Nephron progenitor cell (in vitro differentiated cells): ENCODE results near the gene LRFN2.

Source experiments
- DNase-seq: peaks from one replicate; pipeline ENCODE4 v3.0.0; 2021
- H3K27ac Mint-ChIP-seq: 2 replicates; pipeline ENCODE4 v1.8.0; 2021; ENCODE audit warnings: mild to moderate bottlenecking, moderate library complexity, mixed read lengths
- H3K27me3 Mint-ChIP-seq: 2 replicates; pipeline ENCODE4 v1.8.0; 2021; ENCODE audit warnings: mild to moderate bottlenecking, low read depth, mixed read lengths; ENCODE audit not compliant: poor library complexity
- H3K36me3 Mint-ChIP-seq: 2 replicates; pipeline ENCODE4 v1.8.0; 2021; ENCODE audit warnings: low read depth, mixed read lengths
- H3K4me1 Mint-ChIP-seq: 2 replicates; pipeline ENCODE4 v1.8.0; 2021; ENCODE audit warnings: mixed read lengths
- H3K4me3 Mint-ChIP-seq: 2 replicates; pipeline ENCODE4 v1.8.0; 2021; ENCODE audit warnings: mild to moderate bottlenecking, moderate library complexity, mixed read lengths
- H3K9me3 Mint-ChIP-seq: 2 replicates; pipeline ENCODE4 v1.8.0; 2021; ENCODE audit warnings: mild to moderate bottlenecking, moderate library complexity, mixed read lengths
- CTCF ChIP-seq: fragments of 200-600 bp; sonication (generic); IDR thresholded peaks from 2 replicates; pipeline ENCODE4 v1.5.0; 2021; ENCODE audit warnings: antibody characterized with exemption

Gene LRFN2

GRCh38 chr6:40627316-40627715 is 40.2 kb upstream of the LRFN2 start:
- Mint-ChIP-seq H3K9me3 (peaks cover 16% of the 10 kb centered on the region), H3K27me3 (peaks cover 6% of the 10 kb centered on the region), H3K4me3 (no peak overlapping the region), H3K36me3 (peaks cover 5% of the 10 kb centered on the region), H3K4me1 (peaks cover 40% of the 10 kb centered on the region), H3K27ac (no peak overlapping the region)
- TF ChIP-seq CTCF = no peak
- no peak for DNase-seq

GRCh38 chr6:40626886-40627285 is 39.7 kb upstream of the LRFN2 start:
- peaks cover 6% of the 10 kb centered on the region for H3K27me3 Mint-ChIP-seq
- DNase-seq = no peak
- H3K4me3 Mint-ChIP-seq = no peak overlapping the region
- no peak for TF ChIP-seq CTCF
- no peak overlapping the region for H3K27ac Mint-ChIP-seq
- peaks cover 16% of the 10 kb centered on the region for H3K9me3 Mint-ChIP-seq
- H3K36me3 Mint-ChIP-seq = peaks cover 5% of the 10 kb centered on the region
- peaks cover 43% of the 10 kb centered on the region for H3K4me1 Mint-ChIP-seq

GRCh38 chr6:40623932-40624331 is 36.8 kb upstream of the LRFN2 start:
- no peak overlapping the region for H3K4me3 Mint-ChIP-seq
- peak overlapping the region; percentile 40 for H3K27ac Mint-ChIP-seq
- peaks cover 5% of the 10 kb centered on the region for H3K36me3 Mint-ChIP-seq
- H3K27me3 Mint-ChIP-seq = peaks cover 6% of the 10 kb centered on the region
- no peak for TF ChIP-seq CTCF
- H3K4me1 Mint-ChIP-seq = peaks cover 54% of the 10 kb centered on the region
- peaks cover 16% of the 10 kb centered on the region for H3K9me3 Mint-ChIP-seq
- DNase-seq = peak; percentile 48

GRCh38 chr6:40623178-40623577 is 36.0 kb upstream of the LRFN2 start:
- peaks cover 9% of the 10 kb centered on the region for H3K27me3 Mint-ChIP-seq
- peaks cover 5% of the 10 kb centered on the region for H3K36me3 Mint-ChIP-seq
- no peak overlapping the region for H3K27ac Mint-ChIP-seq
- H3K4me3 Mint-ChIP-seq = no peak overlapping the region
- no peak for TF ChIP-seq CTCF
- peaks cover 16% of the 10 kb centered on the region for H3K9me3 Mint-ChIP-seq
- peaks cover 46% of the 10 kb centered on the region for H3K4me1 Mint-ChIP-seq
- no peak for DNase-seq

- Mint-ChIP-seq H3K9me3 (peaks cover 11% of the 10 kb centered on the region), H3K36me3 (peaks cover 4% of the 10 kb centered on the region), H3K27ac (peak overlapping the region; percentile 5), H3K27me3 (peaks cover 13% of the 10 kb centered on the region), H3K4me1 (peaks cover 46% of the 10 kb centered on the region), H3K4me3 (no peak overlapping the region)
- TF ChIP-seq CTCF = no peak
- DNase-seq = no peak
Observed at GRCh38 chr6:40620574-40621240, 33.5 kb upstream of the LRFN2 start.

GRCh38 chr6:40614671-40615070 is 27.5 kb upstream of the LRFN2 start:
- H3K36me3 Mint-ChIP-seq = no peaks in the 10 kb centered on the region
- H3K4me1 Mint-ChIP-seq = peaks cover 4% of the 10 kb centered on the region
- H3K9me3 Mint-ChIP-seq = peaks cover 4% of the 10 kb centered on the region
- H3K4me3 Mint-ChIP-seq = no peak overlapping the region
- no peak overlapping the region for H3K27ac Mint-ChIP-seq
- TF ChIP-seq CTCF = no peak
- DNase-seq = no peak
- H3K27me3 Mint-ChIP-seq = peaks cover 50% of the 10 kb centered on the region
